PC-3 (cell line): ENCODE results near the gene MPC2.

Experiments
- CTCF ChIP-seq: fragments of 300-600 bp; sonication (generic); conservative IDR thresholded peaks from 2 replicates; pipeline ENCODE4 v1.5.1; 2017; ENCODE audit warnings: antibody characterized with exemption, low read depth, mild to moderate bottlenecking, low read length
- EZH2 ChIP-seq: fragments of 300-600 bp; sonication (generic); IDR thresholded peaks from one replicate; pipeline ENCODE4 v1.6.1; 2017; ENCODE audit warnings: antibody characterized with exemption, mild to moderate bottlenecking, low read length; ENCODE audit not compliant: unreplicated experiment
- EZH2phosphoT487 ChIP-seq: fragments of 300-600 bp; sonication (generic); IDR thresholded peaks from 2 replicates; pipeline ENCODE4 v1.6.1; 2018; ENCODE audit warnings: mild to moderate bottlenecking, antibody characterized with exemption, low read length, borderline replicate concordance

- no peak for TF ChIP-seq CTCF
- TF ChIP-seq EZH2phosphoT487, result no peak
- TF ChIP-seq EZH2, result no peak
Observed at GRCh38 chr1:167938080-167938636, 1.3 kb upstream of the MPC2 start.
